GM12865 (cell line): Measurements from ENCODE around the gene FEN1.

Experiments used
- DNase-seq: peaks from one replicate; pipeline ENCODE4 v3.0.0; 2010; ENCODE audit warnings: low read depth
- H3K4me3 ChIP-seq: 2 replicates; pipeline ENCODE4 v1.5.1; 2011; ENCODE audit warnings: mild to moderate bottlenecking, low read depth, low read length, control low read depth
- TF ChIP-seq, protein P1 (sequence below): IDR thresholded peaks from 2 replicates; pipeline ENCODE4 v1.5.1; 2011; ENCODE audit warnings: low read length, control low read depth, low read depth, inconsistent platforms; ENCODE audit not compliant: insufficient read depth; ENCODE audit errors: missing control alignments

Gene FEN1

DNA sequence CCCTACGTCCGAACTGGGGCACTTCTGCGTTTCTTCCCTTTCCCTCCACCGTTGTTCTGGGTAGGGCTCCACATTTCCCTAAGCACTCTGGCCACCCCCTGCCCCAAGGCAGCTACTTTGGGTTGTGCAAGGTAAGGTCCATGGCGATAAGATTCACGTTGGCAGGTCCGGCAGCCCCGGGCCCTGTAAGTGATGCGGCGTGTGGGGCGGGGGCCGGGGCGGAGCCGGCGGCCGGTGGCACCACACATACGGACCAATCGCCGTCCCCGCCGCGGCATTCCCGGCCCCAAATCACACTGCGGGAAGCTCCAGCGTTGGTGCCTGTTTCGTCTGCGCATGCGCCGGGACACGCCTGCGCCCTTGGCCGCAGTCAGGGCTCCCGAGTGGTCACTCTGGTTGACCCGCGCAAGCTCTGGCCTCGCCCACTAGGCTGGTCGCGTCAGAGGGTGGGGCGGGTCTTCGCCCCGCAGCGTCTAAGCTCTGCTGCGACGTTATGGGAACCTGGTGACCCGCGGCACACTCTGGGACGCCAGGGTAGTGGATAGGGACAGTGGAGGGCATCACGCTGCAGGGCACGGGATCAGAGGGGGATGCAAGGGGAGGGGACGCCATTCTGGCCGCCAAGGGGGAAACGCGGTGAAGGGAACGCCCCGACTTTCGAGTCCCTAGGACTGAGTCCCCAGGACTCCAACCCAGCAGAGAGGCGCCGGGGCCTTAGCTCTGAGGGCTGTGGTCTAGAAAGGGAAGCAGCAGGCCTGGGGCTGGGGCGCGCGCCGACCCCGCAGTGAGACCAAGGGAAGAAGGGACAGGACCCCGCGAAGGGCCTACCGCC, 22.5 kb downstream of the FEN1 start:
- TF ChIP-seq, protein P1, sequence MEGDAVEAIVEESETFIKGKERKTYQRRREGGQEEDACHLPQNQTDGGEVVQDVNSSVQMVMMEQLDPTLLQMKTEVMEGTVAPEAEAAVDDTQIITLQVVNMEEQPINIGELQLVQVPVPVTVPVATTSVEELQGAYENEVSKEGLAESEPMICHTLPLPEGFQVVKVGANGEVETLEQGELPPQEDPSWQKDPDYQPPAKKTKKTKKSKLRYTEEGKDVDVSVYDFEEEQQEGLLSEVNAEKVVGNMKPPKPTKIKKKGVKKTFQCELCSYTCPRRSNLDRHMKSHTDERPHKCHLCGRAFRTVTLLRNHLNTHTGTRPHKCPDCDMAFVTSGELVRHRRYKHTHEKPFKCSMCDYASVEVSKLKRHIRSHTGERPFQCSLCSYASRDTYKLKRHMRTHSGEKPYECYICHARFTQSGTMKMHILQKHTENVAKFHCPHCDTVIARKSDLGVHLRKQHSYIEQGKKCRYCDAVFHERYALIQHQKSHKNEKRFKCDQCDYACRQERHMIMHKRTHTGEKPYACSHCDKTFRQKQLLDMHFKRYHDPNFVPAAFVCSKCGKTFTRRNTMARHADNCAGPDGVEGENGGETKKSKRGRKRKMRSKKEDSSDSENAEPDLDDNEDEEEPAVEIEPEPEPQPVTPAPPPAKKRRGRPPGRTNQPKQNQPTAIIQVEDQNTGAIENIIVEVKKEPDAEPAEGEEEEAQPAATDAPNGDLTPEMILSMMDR = no peak
- peak; percentile 95 for DNase-seq
- peak overlapping the region; percentile 64 for H3K4me3 ChIP-seq

DNA sequence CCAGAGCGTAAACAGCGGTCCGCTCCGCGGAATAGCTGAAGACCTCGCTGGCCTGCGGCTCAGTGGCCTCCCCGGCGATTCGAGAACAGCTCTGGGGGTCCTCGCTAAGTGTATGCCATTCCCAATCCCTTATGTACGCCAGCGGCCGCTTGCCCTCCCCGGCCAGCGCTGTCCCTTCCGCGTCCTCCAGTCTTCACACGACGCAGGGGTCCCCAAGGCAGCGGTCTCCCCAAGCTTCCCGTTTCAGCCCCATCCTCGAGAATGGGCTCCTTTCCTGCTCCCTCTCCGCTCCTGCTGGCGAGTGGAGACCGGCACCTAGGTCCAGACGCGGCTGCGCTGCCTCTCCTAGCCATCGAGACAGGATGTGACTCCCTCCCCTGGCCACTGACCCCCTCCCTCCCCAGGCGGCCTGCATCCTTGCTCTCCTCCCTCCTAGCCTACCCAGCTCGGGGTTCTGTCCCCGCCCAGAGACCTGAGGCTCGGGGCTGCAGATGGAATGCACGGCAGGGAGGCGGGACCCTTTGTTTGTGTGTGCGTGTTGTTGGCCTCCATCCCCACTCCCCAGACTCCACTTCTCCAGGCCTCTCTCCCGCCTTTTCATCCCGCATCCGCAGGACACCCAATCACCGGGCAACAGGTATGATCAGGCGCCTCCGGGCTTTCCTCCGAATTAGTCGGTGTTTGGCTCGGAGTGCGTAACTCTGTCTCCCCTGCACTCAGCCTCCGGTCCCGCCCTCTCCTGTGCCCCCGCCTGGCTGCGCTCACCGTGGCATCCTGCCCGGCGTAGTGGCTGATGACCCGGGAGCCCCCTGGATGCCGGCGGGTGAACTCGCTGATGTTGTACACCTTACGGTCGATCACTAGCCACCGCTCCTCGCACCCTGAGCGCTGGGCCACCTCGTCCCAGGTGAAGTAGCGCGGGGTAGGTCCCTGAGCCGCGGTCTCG, 23.4 kb downstream of the FEN1 start:
- DNase-seq = peak; percentile 75
- H3K4me3 ChIP-seq = peak overlapping the region; percentile 64
- TF ChIP-seq, protein P1 = no peak

DNA sequence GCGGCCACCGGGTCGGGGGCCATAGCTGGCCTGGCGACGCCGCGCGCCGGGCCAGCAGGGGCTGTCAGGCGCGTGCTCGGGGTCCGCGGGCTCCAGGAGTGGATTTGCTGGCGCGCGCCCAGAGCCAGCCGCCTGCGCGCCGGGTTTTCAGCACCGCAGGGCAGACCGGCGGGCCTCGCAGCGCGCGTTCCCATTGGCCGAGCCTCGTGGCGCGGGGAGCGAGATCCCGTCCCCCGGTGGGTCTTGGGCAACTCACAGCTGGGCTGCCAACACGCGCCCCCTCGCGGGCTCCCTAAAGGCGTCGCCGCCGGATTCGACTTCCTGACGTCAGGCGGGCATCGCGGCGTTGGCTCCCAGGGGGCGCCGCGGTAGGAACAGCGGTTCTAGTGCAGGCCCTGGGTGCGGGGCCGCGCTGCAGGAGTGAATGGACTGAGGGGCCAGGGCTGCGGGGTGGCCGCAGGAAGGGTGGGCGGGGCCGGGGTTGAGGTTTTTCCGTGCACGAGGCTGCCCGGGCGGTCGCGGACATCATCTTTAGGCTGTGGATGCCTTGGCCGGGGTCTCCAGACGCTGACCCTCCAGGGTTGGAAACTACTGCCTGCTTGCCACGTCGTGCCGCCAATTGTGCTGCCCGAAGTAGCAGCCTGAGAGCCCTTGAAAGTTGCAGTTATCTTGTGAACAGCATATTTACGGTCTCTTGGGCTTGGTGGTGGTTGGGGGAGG, 24.2 kb downstream of the FEN1 start, which contains the start of gene FADS1:
TSS of gene FADS1 (minus strand) at position 268 of the 720 bp plus-strand sequence. CDS start at position 194, 74 bp downstream.
- H3K4me3 ChIP-seq = peak within 1 kb of the TSS; percentile 64
- peak; percentile 95 for DNase-seq
- TF ChIP-seq, protein P1 = peak; percentile 64

DNA sequence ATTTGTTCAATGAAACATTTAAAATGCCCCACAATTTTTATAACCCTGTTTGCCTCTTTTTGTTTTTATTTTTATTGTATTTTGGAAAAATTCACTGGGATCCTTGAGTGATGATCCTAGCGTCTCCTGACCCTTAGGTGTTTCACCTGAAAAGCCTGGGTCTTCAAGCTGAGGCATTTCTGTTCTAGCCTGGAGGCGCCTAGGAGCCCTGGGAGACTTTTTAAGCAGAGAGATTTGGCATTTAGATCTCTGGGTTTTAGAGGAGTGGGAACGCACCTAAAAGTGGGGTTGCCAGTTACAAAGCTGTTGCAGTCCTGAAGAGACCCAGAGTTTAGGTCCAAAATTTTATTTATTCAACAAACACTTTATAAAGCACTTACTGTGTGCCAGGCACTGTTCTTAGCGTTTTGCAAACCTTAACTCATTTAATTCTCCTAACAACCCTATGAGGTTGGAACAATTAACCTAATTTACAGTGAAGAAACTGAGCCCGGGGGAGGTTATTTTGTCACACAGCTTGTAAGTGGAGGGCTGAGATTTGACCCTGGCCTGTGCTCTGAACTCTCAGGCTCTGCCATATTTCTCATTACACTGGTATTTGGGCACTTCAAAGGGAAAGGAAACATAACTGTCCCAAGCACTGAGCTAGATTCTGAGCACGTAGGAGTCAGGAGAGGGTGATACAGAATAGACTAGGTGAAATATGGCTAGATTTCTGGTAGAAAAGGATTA, 24.9 kb downstream of the FEN1 start:
- H3K4me3 ChIP-seq = peak overlapping the region; percentile 64
- no peak for DNase-seq
- TF ChIP-seq, protein P1 = no peak

DNA sequence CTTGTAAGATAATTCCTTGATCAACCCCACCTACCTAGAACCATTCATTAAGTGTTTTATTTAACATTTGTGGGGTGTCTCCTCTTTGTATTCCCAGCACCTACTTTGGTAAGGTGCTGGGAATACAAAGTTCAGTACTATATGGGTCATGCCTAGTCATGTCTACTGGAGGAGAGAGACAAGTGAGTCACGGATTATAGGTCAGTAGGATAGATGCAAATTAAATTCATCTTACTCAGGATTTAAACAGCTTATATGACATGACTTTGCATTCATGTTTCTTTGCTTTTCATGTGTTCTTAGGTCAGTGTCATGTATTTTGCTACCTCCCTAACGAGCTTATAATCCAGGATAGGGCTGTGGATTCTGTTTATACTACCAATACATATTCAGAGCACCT, 27.5 kb downstream of the FEN1 start:
- DNase-seq = no peak
- TF ChIP-seq, protein P1 = no peak
- no peak overlapping the region for H3K4me3 ChIP-seq

DNA sequence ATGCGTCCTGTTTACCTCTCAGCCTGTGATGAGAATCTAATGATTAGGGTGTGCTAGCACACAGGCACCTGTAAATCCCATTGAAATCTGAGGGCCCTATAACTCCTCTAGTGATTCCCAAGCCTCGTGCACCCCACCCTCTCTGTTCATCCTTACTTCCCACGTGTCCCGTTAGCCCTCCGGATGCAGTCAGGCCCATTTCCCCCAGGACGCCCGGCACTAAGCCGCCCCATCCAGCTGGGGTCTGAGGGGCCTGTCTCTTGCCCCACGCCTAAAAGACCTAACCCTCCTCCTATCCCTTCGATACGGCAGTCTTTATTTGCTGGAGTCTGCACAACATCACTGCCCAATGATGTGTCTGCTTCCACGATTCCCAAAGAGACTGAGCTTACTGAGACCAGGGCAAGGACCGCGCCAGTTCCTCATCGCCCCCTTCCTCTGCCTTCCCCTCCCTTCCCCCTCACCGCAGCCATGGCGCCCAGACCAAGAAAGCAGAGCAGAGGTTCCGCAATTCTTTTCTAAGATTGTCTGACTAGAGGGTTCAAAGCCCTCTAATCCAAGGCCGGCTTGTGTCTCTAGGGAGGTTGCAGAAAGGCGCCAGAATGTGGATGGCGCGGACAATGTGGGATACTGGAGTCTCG, 34.3 kb downstream of the FEN1 start:
- peak; percentile 61 for DNase-seq
- TF ChIP-seq, protein P1 = no peak
- peak overlapping the region; percentile 72 for H3K4me3 ChIP-seq
